HepG2 (cell line): ENCODE data around the gene NWD2. TPM values are rescaled to one million over a fixed set of nuclear protein-coding genes. Genes with fewer than 3 reads are reported as not detected.

Source experiments
- ATAC-seq: fragments of 200-7000 bp; cut with Tn5 transposase; 3 replicates; pipeline ENCODE4 v1.9.1; 2020; ENCODE audit warnings: mild to moderate bottlenecking, moderate library complexity
- BruUV-seq: library from RNA; stranded (reverse); fragments of 400-500 nt; replicated peaks from 2 replicates; lab custom pipeline; 2021; lab: Mats Ljungman, UMichigan
- CTCF ChIA-PET: fragments of 300-600 bp; formaldehyde crosslinking; extraction: SDS; loops from one replicate; lab custom pipeline; 2021; ENCODE audit warnings: low total read pairs, inconsistent platforms, low intra/inter-chr PET ratio; lab: Yijun Ruan, JAX
- POLR2A ChIA-PET: fragments of 350-600 bp; sonication (Branson Sonifier 250); formaldehyde crosslinking; loops from one replicate; lab custom pipeline; 2020; ENCODE audit warnings: antibody characterized with exemption, inconsistent platforms; lab: Yijun Ruan, JAX
- DNase-seq: peaks from one replicate; pipeline ENCODE4 v3.0.0-alpha.2; 2015; ENCODE audit warnings: low spot score
- FAIRE-seq: peaks from 3 replicates; lab custom pipeline; 2011; peaks lifted over from hg19 to GRCh38; lab: Jason Lieb, UNC
- H2AFZ ChIP-seq: one replicate; pipeline ENCODE4 v1.6.1; 2011; ENCODE audit warnings: low read length, inconsistent platforms
- H3K27ac ChIP-seq: fragments of 300-600 bp; 3 replicates; pipeline ENCODE4 v1.8.0; 2011; ENCODE audit warnings: mixed run types, mild to moderate bottlenecking, mixed read lengths, low read length, inconsistent platforms; ENCODE audit not compliant: insufficient read depth; ENCODE audit errors: extremely low read length
- H3K27me3 ChIP-seq, 2 experiments: fragments of 200-600 bp in 1 of 2; 2 replicates in 1 of 2; 3 replicates in 1 of 2; pipeline versions ENCODE4 v1.6.0 to v1.8.0; 2011; ENCODE audit warnings: low read length in 2 of 2, mild to moderate bottlenecking in 2 of 2, moderate library complexity in 2 of 2, inconsistent platforms in 1 of 2; ENCODE audit not compliant: insufficient read depth in 2 of 2, control insufficient read depth in 1 of 2
- H3K36me3 ChIP-seq, 2 experiments: fragments of 200-600 bp in 1 of 2; replicated peaks in 1 of 2; 2 replicates in 1 of 2; 3 replicates in 1 of 2; pipeline versions ENCODE4 v1.5.1 to v1.8.0; 2011; ENCODE audit warnings: low read length in 2 of 2, inconsistent platforms in 1 of 2; ENCODE audit not compliant: insufficient read depth in 2 of 2, control insufficient read depth in 1 of 2
- H3K4me1 ChIP-seq: 2 replicates; pipeline ENCODE4 v1.5.1; 2012; ENCODE audit warnings: low read length, inconsistent platforms; ENCODE audit not compliant: insufficient read depth
- H3K4me2 ChIP-seq: 2 replicates; pipeline ENCODE4 v1.6.0; 2011; ENCODE audit warnings: low read depth, low read length, inconsistent platforms
- H3K4me3 ChIP-seq, 3 experiments: fragments of 200-600 bp in 1 of 3; sonication (generic), shearing (Covaris generic) in 1 of 3; replicated peaks in 1 of 3; 2 replicates each; pipeline ENCODE4 v1.5.1; 2011 to 2016; ENCODE audit warnings: low read length in 3 of 3, inconsistent platforms in 2 of 3, low read depth in 2 of 3, mild to moderate bottlenecking in 2 of 3, control low read depth in 1 of 3, mixed read lengths in 1 of 3; ENCODE audit not compliant: insufficient read depth in 1 of 3
- H3K79me2 ChIP-seq: one replicate; pipeline ENCODE4 v1.6.1; 2011; ENCODE audit warnings: low read length, inconsistent platforms; ENCODE audit not compliant: insufficient read depth
- H3K9ac ChIP-seq: 2 replicates; pipeline ENCODE4 v1.6.0; 2011; ENCODE audit warnings: mild to moderate bottlenecking, low read depth, low read length, inconsistent platforms; ENCODE audit not compliant: insufficient read depth
- H3K9me3 ChIP-seq: 2 replicates; pipeline ENCODE4 v1.5.1; 2012; ENCODE audit warnings: mild to moderate bottlenecking, low read length
- H4K20me1 ChIP-seq: 2 replicates; pipeline ENCODE4 v1.6.0; 2011; ENCODE audit warnings: inconsistent platforms, mild to moderate bottlenecking, low read length, moderate library complexity; ENCODE audit not compliant: insufficient read depth
- CC2D1A ChIP-seq: sonication (generic); formaldehyde crosslinking; IDR thresholded peaks from 2 replicates; pipeline ENCODE4 v1.8.1; 2023; ENCODE audit warnings: mild to moderate bottlenecking, missing genetic modification reagents
- CCDC6 ChIP-seq: sonication (generic); formaldehyde crosslinking; IDR thresholded peaks from 2 replicates; pipeline ENCODE4 v1.8.1; 2022; ENCODE audit warnings: mild to moderate bottlenecking, missing genetic modification reagents, moderate library complexity
- CEBPG ChIP-seq: IDR thresholded peaks from 2 replicates; pipeline ENCODE4 v1.6.1; 2016
- EP300 ChIP-seq, 3 experiments: sonication (generic) in 1 of 3; formaldehyde crosslinking in 1 of 3; IDR thresholded peaks; 2 replicates each; pipeline versions ENCODE4 v1.5.1 to v1.6.1; 2011 to 2020; ENCODE audit warnings: low read depth in 2 of 3, low read length in 2 of 3, borderline replicate concordance in 1 of 3, improper control_type of control experiment in 1 of 3, mild to moderate bottlenecking in 1 of 3, missing genetic modification reagents in 1 of 3, moderate library complexity in 1 of 3
- KLF9 ChIP-seq: IDR thresholded peaks from 2 replicates; pipeline ENCODE4 v1.6.1; 2016; ENCODE audit warnings: low read depth
- MATR3 ChIP-seq: sonication (generic); formaldehyde crosslinking; IDR thresholded peaks from 2 replicates; pipeline ENCODE4 v1.4.0; 2020; ENCODE audit warnings: missing genetic modification reagents
- MIXL1 ChIP-seq: IDR thresholded peaks from 2 replicates; pipeline ENCODE4 v1.6.1; 2016
- NFATC3 ChIP-seq: sonication (generic); formaldehyde crosslinking; IDR thresholded peaks from 2 replicates; pipeline ENCODE4 v1.5.1; 2020; ENCODE audit warnings: mild to moderate bottlenecking, missing genetic modification reagents
- NFYB ChIP-seq: sonication (generic); formaldehyde crosslinking; IDR thresholded peaks from 2 replicates; pipeline ENCODE4 v1.4.0; 2020; ENCODE audit warnings: missing genetic modification reagents
- PCBP1 ChIP-seq: fragments of 200-400 bp; formaldehyde crosslinking; IDR thresholded peaks from 2 replicates; pipeline ENCODE4 v1.6.1; 2017; ENCODE audit warnings: mild to moderate bottlenecking, low read depth, low read length, borderline replicate concordance
- SALL1 ChIP-seq: sonication (generic); formaldehyde crosslinking; IDR thresholded peaks from 2 replicates; pipeline ENCODE4 v1.8.0; 2022; ENCODE audit warnings: mild to moderate bottlenecking, missing genetic modification reagents
- SIN3A ChIP-seq: IDR thresholded peaks from 2 replicates; pipeline ENCODE4 v1.6.1; 2011; ENCODE audit warnings: low read depth, mild to moderate bottlenecking, control low read depth, low read length, borderline replicate concordance
- SIX4 ChIP-seq: sonication (generic); formaldehyde crosslinking; IDR thresholded peaks from 2 replicates; pipeline ENCODE4 v1.4.0; 2020; ENCODE audit warnings: missing genetic modification reagents
- TBX2 ChIP-seq: sonication (generic); formaldehyde crosslinking; IDR thresholded peaks from 2 replicates; pipeline ENCODE4 v1.5.0; 2020; ENCODE audit warnings: missing genetic modification reagents, mild to moderate bottlenecking, borderline replicate concordance
- ZNF44 ChIP-seq: sonication (generic); formaldehyde crosslinking; IDR thresholded peaks from 2 replicates; pipeline ENCODE4 v1.5.1; 2020; ENCODE audit warnings: mild to moderate bottlenecking, missing genetic modification reagents
- ZNF446 ChIP-seq: sonication (generic); formaldehyde crosslinking; IDR thresholded peaks from 2 replicates; pipeline ENCODE4 v1.5.0; 2020; ENCODE audit warnings: mild to moderate bottlenecking, missing genetic modification reagents
- ZNF589 ChIP-seq: sonication (generic); formaldehyde crosslinking; conservative IDR thresholded peaks from 2 replicates; pipeline ENCODE4 v1.8.0; 2022; ENCODE audit warnings: mild to moderate bottlenecking, moderate library complexity, missing genetic modification reagents
- ZNF614 ChIP-seq: IDR thresholded peaks from 2 replicates; pipeline ENCODE4 v1.6.1; 2018; ENCODE audit warnings: missing biosample characterization, missing genetic modification reagents, inconsistent platforms, borderline replicate concordance
- ZNF766 ChIP-seq: sonication (generic); formaldehyde crosslinking; IDR thresholded peaks from 2 replicates; pipeline ENCODE4 v1.5.0; 2020; ENCODE audit warnings: missing genetic modification reagents, borderline replicate concordance
- ZNF768 ChIP-seq: sonication (generic); formaldehyde crosslinking; IDR thresholded peaks from 2 replicates; pipeline ENCODE4 v1.4.0; 2020; ENCODE audit warnings: missing genetic modification reagents
- ZNF773 ChIP-seq: sonication (generic); formaldehyde crosslinking; IDR thresholded peaks from 2 replicates; pipeline ENCODE4 v1.4.0; 2020; ENCODE audit warnings: missing genetic modification reagents, borderline replicate concordance
- ZSCAN21 ChIP-seq: sonication (generic); formaldehyde crosslinking; IDR thresholded peaks from 2 replicates; pipeline ENCODE4 v1.8.0; 2022; ENCODE audit warnings: mild to moderate bottlenecking, missing genetic modification reagents, moderate library complexity, borderline replicate concordance
- ZSCAN25 ChIP-seq: sonication (generic); formaldehyde crosslinking; IDR thresholded peaks from 2 replicates; pipeline ENCODE4 v1.8.0; 2022; ENCODE audit warnings: mild to moderate bottlenecking, missing genetic modification reagents
- ZSCAN5A ChIP-seq: sonication (generic); formaldehyde crosslinking; IDR thresholded peaks from 2 replicates; pipeline ENCODE4 v1.8.0; 2022; ENCODE audit warnings: mild to moderate bottlenecking, missing genetic modification reagents, borderline replicate concordance
- WGBS: methylation state at CpG from one replicate; pipeline ENCODE4 v1.1.6; 2017; ENCODE audit warnings: low lambda C conversion rate; 5-methylcytosine and 5-hydroxymethylcytosine counted together
- in situ Hi-C: cut with HindIII; loops from 2 replicates; pipeline ENCODE4 v1.10.0; 2017; ENCODE audit warnings: low pct_unique_long_range_greater_than_20kb; ENCODE audit not compliant: extremely low pct_ligation_motif_present
- intact Hi-C: fragments of 100-400 bp; cut with micrococcal nuclease; formaldehyde crosslinking; loops from one replicate; pipeline ENCODE4 v1.10.0; 2022; ENCODE audit not compliant: unreplicated experiment
- polyA plus RNA-seq, 8 experiments: library from polyadenylated mRNA; depleted of rRNA in 3 of 8; stranded (reverse) in 7 of 8; unstranded in 1 of 8; fragments of >200 nt; fragmentation: Illumina TruSeq in 4 of 8; extraction: Trizol in 4 of 8; gene quantifications; 2 replicates each; pipeline versions ENCODE4 v1.2.1 to v1.2.3, GENCODE V29; 2011 to 2016; ENCODE audit warnings: low read depth in 4 of 8, missing spikeins in 1 of 8, mixed read lengths in 1 of 8; ENCODE audit not compliant: insufficient read depth in 1 of 8
- total RNA-seq, 5 experiments: library from RNA; depleted of rRNA; stranded (reverse); fragments of >200 nt; fragmentation: Illumina TruSeq; extraction: Trizol; gene quantifications; 2 replicates each; pipeline ENCODE4 v1.2.3, GENCODE V29; 2016; ENCODE audit warnings: low read depth in 1 of 5

Gene NWD2
- total and polyA plus RNA-seq, 2 of the 13 experiments (the other 11 are each of a cell fraction or from before 2014, with no cell fraction given) = not detected

- TF ChIP-seq EP300 (IDR thresholded peaks at IDR 0.05; ENCODE audit: low read depth in 2 of 2, low read length in 2 of 2) (no peak), EP300 (CRISPR knock-in tag; IDR thresholded peaks at IDR 0.05; ENCODE audit: borderline replicate concordance) (no peak), SIX4 (CRISPR knock-in tag) (no peak), ZSCAN25 (no peak), CC2D1A (no peak), TBX2 (CRISPR knock-in tag) (no peak), PCBP1 (no peak), SALL1 (CRISPR knock-in tag) (no peak)
These were observed 243.1 kb downstream of the NWD2 start (continued) for GRCh38 chr4:37487668-37488067.

DNA sequence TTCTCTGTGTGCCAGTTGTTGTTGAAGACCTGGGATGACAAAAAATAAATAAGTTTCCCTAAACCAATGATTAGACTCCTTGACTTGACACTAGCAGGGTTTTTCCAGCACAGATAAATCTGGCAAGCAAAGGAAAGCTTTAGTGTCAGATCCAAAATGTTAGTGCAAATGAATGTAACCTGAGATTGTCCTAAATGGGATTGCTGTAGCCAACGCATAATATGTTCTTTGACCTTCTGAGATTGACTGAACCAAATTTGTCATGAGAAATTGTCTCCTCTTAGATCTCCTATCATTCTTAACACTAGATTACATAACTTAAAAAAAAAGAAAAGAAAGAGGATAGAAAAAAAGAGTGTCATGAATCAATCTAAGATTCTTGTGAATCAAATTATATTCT lies 245.2 kb downstream of the NWD2 start:
- H4K20me1 ChIP-seq = no peaks in the 10 kb centered on the region
- no peak overlapping the region for H3K4me2 ChIP-seq
- ChIA-PET POLR2A (no interaction called here), CTCF (no interaction called here)
- H3K9me3 ChIP-seq = no peaks in the 10 kb centered on the region
- H3K79me2 ChIP-seq = no peaks in the 10 kb centered on the region
- intact Hi-C loops = no loop called here
- BruUV-seq = no TSS peak
- WGBS = 33% methylated on average over 1 of the region's 1 CpG
- peaks cover 7% of the 10 kb centered on the region for H3K4me1 ChIP-seq
- FAIRE-seq = no peak
- H3K27ac ChIP-seq = no peak overlapping the region
- H3K36me3 ChIP-seq = no peaks in the 10 kb centered on the region
- no peak overlapping the region for H3K4me3 ChIP-seq
- no peak overlapping the region for H2AFZ ChIP-seq
- H3K27me3 ChIP-seq = no peaks in the 10 kb centered on the region
- no peak for ATAC-seq
- in situ Hi-C loops = no loop called here
- H3K9ac ChIP-seq = no peak overlapping the region
- DNase-seq = no peak
- TF ChIP-seq NFATC3 (CRISPR knock-in tag) (no peak), KLF9 (CRISPR knock-in tag) (no peak), ZNF768 (CRISPR knock-in tag) (no peak), SIN3A (no peak), CEBPG (no peak), MIXL1 (CRISPR knock-in tag) (no peak), ZNF614 (CRISPR knock-in tag) (no peak), ZNF766 (CRISPR knock-in tag) (no peak), ZSCAN5A (CRISPR knock-in tag) (no peak), CCDC6 (CRISPR knock-in tag) (no peak), ZNF773 (no peak), NFYB (CRISPR knock-in tag) (no peak), ZNF589 (CRISPR knock-in tag) (no peak), MATR3 (CRISPR knock-in tag) (no peak), ZSCAN21 (CRISPR knock-in tag) (no peak), ZNF446 (CRISPR knock-in tag) (no peak), ZNF44 (CRISPR knock-in tag) (no peak)
